Activated T-helper 2 cell treated with anti-CD3 and anti-CD28 coated beads, Interferon-gamma antibody, Interleukin-2, Interleukin-4, amounts not matched to agents 10 μg/mL and 5 μg/mL and 100 μg/mL, durations not matched to agents 14 hours and 24 hours and 36 hours (primary cell): Measurements from ENCODE around the gene ARHGAP1. TPM values are rescaled to one million over a fixed set of nuclear protein-coding genes. Genes with fewer than 3 reads are reported as not detected.

ENCODE experiments used
- DNase-seq: peaks from one replicate; pipeline ENCODE4 v3.0.0; 2021; ENCODE audit warnings: low spot score
- H3K27ac Mint-ChIP-seq: one replicate; pipeline ENCODE4 v1.8.0; 2021; ENCODE audit warnings: mixed read lengths
- H3K27me3 Mint-ChIP-seq: one replicate; pipeline ENCODE4 v1.8.0; 2021; ENCODE audit warnings: low read depth, mixed read lengths
- H3K36me3 Mint-ChIP-seq: one replicate; pipeline ENCODE4 v1.8.0; 2021; ENCODE audit warnings: low read depth, mixed read lengths
- H3K4me1 Mint-ChIP-seq: one replicate; pipeline ENCODE4 v1.8.0; 2021; ENCODE audit warnings: low read depth, mixed read lengths
- H3K4me3 Mint-ChIP-seq: one replicate; pipeline ENCODE4 v1.8.0; 2021; ENCODE audit warnings: low read depth, mild to moderate bottlenecking, moderate library complexity, mixed read lengths
- H3K9me3 Mint-ChIP-seq: one replicate; pipeline ENCODE4 v1.8.0; 2021; ENCODE audit warnings: mixed read lengths
- intact Hi-C: fragments of 100-400 bp; cut with micrococcal nuclease; formaldehyde crosslinking; loops from one replicate; pipeline ENCODE4 v1.15.1; 2023
- total RNA-seq: library from RNA; stranded (reverse); gene quantifications from 2 replicates; pipeline ENCODE4 v1.2.3, GENCODE V29; 2022

The ARHGAP1 gene
- total RNA-seq, 1 donor from 2014 or later: 66.8 TPM

DNA sequence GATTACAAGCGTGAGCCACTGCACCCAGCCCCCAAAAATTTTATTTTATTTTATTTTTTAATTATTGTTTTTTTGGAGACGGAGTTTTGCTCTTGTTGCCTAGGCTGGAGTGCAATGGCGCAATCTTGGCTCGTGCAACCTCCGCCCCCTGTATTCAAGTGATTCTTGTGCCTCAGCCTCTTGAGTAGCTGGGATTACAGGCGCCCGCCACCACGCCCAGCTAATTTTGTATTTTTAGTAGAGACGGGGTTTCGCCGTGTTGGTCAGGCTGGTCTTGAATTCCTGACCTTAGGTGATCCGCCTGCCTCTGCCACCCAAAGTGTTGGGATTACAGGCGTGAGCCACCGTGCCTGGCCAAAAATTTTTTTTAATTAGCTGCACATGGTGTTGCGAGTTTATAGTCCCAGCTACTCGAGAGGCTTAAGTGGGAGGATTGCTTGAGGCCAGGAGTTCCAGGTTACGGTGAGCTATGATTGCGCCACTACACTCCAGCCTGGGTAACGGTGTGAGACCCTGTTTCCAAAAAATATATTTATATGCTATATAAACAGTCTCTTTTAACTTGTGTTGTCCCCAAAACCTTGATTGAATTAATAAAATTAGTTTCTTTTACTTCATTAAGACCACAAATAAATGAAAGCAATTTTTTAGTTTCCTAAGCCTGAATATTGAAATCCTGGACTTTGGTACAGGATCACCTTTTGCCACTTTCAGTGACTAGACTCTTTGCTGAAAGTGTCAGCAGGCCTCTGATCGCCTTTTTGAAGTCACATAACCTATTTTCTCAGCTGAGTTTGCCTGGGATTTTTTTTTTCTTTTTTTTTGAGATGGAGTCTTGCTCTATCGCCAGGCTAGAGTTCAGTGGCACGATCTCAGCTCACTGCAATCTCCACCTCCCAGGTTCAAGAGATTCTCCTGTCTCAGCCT lies 66.9 kb downstream of the ARHGAP1 start:
- no peak for DNase-seq
- Mint-ChIP-seq H3K36me3 (peaks cover 31% of the 10 kb centered on the region), H3K4me1 (no peaks in the 10 kb centered on the region), H3K27me3 (no peaks in the 10 kb centered on the region), H3K4me3 (no peak overlapping the region), H3K27ac (no peak overlapping the region), H3K9me3 (peaks cover 3% of the 10 kb centered on the region)
- intact Hi-C loops: no loop called here

DNA sequence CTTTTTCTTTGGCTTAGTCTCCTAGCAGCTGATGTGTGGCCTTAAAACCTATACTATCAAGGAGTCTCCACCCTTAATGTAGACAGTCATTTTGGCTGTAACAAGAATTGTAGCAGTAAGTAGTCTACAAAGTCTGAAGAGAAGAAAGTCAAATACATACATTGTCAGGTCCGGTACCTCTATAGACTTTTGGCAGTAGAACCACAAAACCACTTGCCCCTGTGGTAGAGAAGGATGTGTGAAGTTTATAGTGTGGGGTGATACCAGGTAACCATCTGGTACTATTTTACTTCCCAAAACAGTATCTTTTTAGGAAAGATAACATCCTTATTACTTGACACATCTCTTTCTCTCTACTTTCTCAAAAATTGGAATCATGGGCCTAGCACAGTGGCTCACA lies 67.9 kb downstream of the ARHGAP1 start:
- no peak overlapping the region for H3K4me3 Mint-ChIP-seq
- no peak for DNase-seq
- no peaks in the 10 kb centered on the region for H3K9me3 Mint-ChIP-seq
- H3K27ac Mint-ChIP-seq: no peak overlapping the region
- no peaks in the 10 kb centered on the region for H3K4me1 Mint-ChIP-seq
- H3K27me3 Mint-ChIP-seq: no peaks in the 10 kb centered on the region
- intact Hi-C loops: no loop called here
- H3K36me3 Mint-ChIP-seq: peaks cover 26% of the 10 kb centered on the region

DNA sequence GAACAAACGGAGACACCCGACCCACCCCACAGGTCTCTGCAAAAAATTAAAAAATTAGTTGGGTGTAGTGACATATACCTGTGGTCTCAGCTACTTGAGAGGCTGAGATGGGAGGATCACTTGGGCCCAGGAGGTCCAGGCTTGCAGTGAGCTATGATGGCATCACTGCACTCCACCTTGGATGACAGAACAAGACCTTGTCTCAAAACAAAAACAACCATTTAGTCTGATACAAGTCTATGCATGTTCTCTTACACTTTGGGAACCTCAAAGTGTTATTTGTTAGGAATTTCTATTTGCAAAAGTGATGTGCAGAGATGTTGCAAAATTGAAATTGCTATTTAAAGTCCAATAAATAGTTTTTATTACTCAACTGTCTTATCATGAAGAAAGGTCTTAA lies 68.7 kb downstream of the ARHGAP1 start:
- H3K27me3 Mint-ChIP-seq: no peaks in the 10 kb centered on the region
- H3K4me3 Mint-ChIP-seq: no peak overlapping the region
- no peaks in the 10 kb centered on the region for H3K9me3 Mint-ChIP-seq
- no peak for DNase-seq
- no peak overlapping the region for H3K27ac Mint-ChIP-seq
- H3K4me1 Mint-ChIP-seq: no peaks in the 10 kb centered on the region
- intact Hi-C loops: no loop called here
- peaks cover 24% of the 10 kb centered on the region for H3K36me3 Mint-ChIP-seq

DNA sequence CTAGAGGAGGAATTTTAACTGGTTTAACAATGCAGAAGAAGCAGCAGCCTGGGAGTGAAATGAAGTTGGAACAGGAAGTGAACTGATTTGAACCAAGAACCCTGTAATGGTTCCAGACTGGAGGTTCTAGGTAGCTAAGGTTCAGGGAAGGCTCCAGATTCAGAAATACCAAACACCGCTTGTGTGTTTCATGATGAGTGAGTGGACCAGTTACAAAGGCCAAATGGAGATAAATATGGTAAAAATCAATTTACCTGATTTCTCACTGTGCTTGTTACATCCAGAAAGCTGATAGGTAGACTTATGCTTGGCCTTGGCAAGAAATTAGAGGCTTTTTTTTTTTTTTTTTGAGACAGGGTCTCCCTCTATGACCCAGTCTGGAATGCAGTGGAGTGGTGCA lies 70.2 kb downstream of the ARHGAP1 start:
- H3K4me1 Mint-ChIP-seq: no peaks in the 10 kb centered on the region
- intact Hi-C loops: no loop called here
- peaks cover 31% of the 10 kb centered on the region for H3K36me3 Mint-ChIP-seq
- H3K27ac Mint-ChIP-seq: no peak overlapping the region
- H3K4me3 Mint-ChIP-seq: no peak overlapping the region
- no peaks in the 10 kb centered on the region for H3K27me3 Mint-ChIP-seq
- no peaks in the 10 kb centered on the region for H3K9me3 Mint-ChIP-seq
- DNase-seq: no peak

DNA sequence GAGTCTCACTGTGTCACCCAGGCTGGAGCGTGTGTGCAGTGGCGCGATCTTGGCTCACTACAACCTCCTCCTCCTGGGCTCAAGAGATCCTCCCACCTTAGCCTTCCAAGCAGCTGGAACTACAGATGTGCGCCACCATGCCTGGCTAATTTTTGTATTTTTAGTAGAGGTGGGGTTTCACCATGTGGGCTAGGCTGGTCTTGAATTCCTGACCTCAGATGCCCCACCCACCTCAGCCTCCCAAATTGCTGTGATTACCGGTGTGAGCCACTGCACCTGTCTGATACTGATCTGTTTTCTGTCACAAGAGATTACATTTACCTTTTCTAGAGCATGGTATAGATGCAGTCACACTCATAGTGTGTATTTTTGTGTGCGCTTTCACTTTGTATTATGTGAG lies 71.5 kb downstream of the ARHGAP1 start:
- Mint-ChIP-seq H3K27me3 (no peaks in the 10 kb centered on the region), H3K27ac (no peak overlapping the region), H3K4me3 (no peak overlapping the region), H3K4me1 (no peaks in the 10 kb centered on the region), H3K36me3 (peaks cover 35% of the 10 kb centered on the region), H3K9me3 (no peaks in the 10 kb centered on the region)
- intact Hi-C loops: no loop called here
- no peak for DNase-seq

Other genes starting within 250 kb of the ARHGAP1 start
- 31.5 and 32.7 TPM in 2 replicates for gene AMBRA1, start 106.6 kb downstream of the ARHGAP1 start, total RNA-seq
- gene HARBI1, start 83.4 kb downstream of the ARHGAP1 start, total RNA-seq: 3.8 and 4.7 TPM in 2 replicates
- 58.0 and 58.1 TPM in 2 replicates for gene ATG13, start 83.1 kb downstream of the ARHGAP1 start, total RNA-seq
- 10.2 and 12.2 TPM in 2 replicates for gene ZNF408, start 412 bp upstream of the ARHGAP1 start, total RNA-seq
- gene F2, start 18.6 kb upstream of the ARHGAP1 start, total RNA-seq: 0.11 TPM in 1 of 2 replicates, not detected in the other
- 127 and 136 TPM in 2 replicates for gene CKAP5, start 145.7 kb upstream of the ARHGAP1 start, total RNA-seq
- gene LRP4, start 217.9 kb upstream of the ARHGAP1 start, total RNA-seq: 0.07 and 0.21 TPM in 2 replicates
- 17.8 and 19.0 TPM in 2 replicates for gene CSTPP1, start 236.1 kb upstream of the ARHGAP1 start, total RNA-seq